Subcutaneous abdominal adipose tissue (tissue), 5 donors: ENCODE measurements around the gene OR10H2.
"Not testable (repeated sequence)": the region's sequence is repeated elsewhere in the genome, so short reads cannot be mapped to it uniquely, and the experiment has no call there.

Experiments used
- H3K27ac ChIP-seq: one replicate; pipeline ENCODE4 v1.7.0; 2013; ENCODE audit warnings: low read depth, mild to moderate bottlenecking, inconsistent platforms, low read length, moderate library complexity
- H3K27me3 ChIP-seq, 5 donors: one replicate each; pipeline ENCODE4 v1.7.0; 2013; ENCODE audit warnings: low read length in 5 of 5, inconsistent platforms in 1 of 5; ENCODE audit not compliant: control insufficient read depth in 5 of 5, insufficient read depth in 4 of 5
- H3K36me3 ChIP-seq, 5 donors: one replicate each; pipeline ENCODE4 v1.7.0; 2013; ENCODE audit warnings: low read length in 5 of 5; ENCODE audit not compliant: control insufficient read depth in 5 of 5, insufficient read depth in 5 of 5
- H3K4me1 ChIP-seq, 5 donors: one replicate each; pipeline ENCODE4 v1.7.0; 2013; ENCODE audit warnings: low read length in 5 of 5, mild to moderate bottlenecking in 3 of 5, moderate library complexity in 1 of 5; ENCODE audit not compliant: control insufficient read depth in 5 of 5, insufficient read depth in 5 of 5
- H3K4me3 ChIP-seq, 5 donors: one replicate each; pipeline ENCODE4 v1.7.0; 2013; ENCODE audit warnings: low read length in 5 of 5, low read depth in 1 of 5
- H3K9ac ChIP-seq, 5 donors: one replicate each; pipeline ENCODE4 v1.7.0; 2013; ENCODE audit warnings: low read length in 5 of 5, mild to moderate bottlenecking in 4 of 5, moderate library complexity in 3 of 5
- H3K9me3 ChIP-seq, 5 donors: one replicate each; pipeline ENCODE4 v1.7.0; 2013; ENCODE audit warnings: low read length in 5 of 5; ENCODE audit not compliant: control insufficient read depth in 5 of 5
- donor health status: healthy.
- donor health status: healthy.
- donor health status: healthy.
- donor health status: healthy.
- donor health status: healthy.

The OR10H2 gene

DNA sequence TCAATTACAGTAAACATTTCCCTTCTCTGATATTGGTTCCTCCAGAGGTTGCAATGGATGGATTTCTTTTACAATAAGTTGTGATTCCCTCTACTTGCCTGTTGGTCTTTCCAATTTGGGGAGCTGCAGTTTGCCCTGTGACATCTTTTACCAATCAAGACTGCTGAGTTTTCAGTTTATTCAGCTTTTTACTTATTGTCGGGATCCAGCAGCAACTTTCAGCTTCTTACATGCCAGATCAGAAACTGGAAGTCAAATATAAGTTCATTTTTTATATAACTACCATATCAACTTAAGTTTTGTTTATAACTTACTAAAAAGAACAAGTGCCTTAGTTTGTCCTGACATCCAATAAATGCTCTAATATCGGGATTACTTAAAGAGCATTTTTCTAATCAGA is 20.4 kb downstream of the OR10H2 start:
- Histone ChIP-seq H3K4me1 (no peaks in the 10 kb centered on the region), H3K9ac (no peak overlapping the region), H3K4me3 (no peak overlapping the region), H3K27ac (no peak overlapping the region), H3K36me3 (no peaks in the 10 kb centered on the region), H3K27me3 (peaks cover 11 to 17% (median 12%) of the 10 kb centered on the region in 5 donors), H3K9me3 (no peaks in the 10 kb centered on the region)

DNA sequence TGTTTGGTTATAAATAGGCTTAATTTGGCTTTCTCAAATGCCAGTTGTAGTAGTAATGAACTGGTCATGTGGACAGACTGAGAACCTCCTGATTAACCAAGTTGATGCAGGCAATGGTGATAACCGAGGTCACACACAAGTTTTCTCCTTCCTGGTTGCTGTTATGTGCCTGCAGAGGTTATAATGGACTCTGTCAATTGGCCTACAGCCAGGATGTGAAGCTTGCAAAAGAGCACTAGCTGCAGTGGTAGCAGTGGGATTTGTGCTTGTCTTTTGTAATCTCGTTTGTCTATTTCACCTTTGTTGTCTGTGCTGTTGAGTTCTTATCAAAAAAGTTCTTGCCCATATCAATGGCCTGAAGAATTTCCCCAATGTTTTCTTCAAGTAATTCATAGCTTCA is 30.6 kb downstream of the OR10H2 start:
- H3K36me3 ChIP-seq, result no peaks in the 10 kb centered on the region
- H3K4me3 ChIP-seq, result no peak overlapping the region
- peaks cover 13 to 25% (median 17%) of the 10 kb centered on the region in 5 donors for H3K27me3 ChIP-seq
- no peaks in the 10 kb centered on the region for H3K4me1 ChIP-seq
- H3K9me3 ChIP-seq, result no peaks in the 10 kb centered on the region
- H3K9ac ChIP-seq, result no peak overlapping the region
- H3K27ac ChIP-seq, result no peak overlapping the region

DNA sequence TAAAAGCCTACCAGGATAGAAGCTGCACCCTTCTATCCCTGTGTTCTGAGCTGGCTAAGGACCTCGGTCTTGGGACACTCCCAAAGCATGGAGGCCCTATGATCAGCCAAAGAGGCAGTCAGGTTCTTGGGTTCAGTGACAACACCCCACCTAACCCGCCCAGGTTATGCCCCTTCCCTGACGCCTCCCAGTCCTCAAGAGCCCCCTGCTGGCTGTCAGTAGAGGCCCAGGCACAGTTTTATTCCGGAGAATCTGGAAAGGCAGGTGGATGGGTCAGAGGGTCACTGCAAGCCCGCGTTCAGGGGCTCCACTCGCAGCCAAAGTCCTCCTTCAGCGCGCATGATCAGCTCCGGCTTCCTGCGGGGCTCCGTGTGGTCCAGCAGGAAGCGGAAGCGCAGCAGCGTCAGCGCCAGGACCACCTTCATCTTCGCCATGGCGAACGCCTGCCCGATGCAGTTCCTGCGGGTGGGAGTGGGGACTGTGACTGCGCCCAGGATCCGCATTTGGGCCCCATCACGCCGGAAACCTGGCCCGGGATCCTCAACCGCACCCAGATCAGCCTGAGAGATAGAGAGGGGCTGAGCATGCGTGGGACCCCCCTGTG is 32.2 kb downstream of the OR10H2 start:
- H3K27me3 ChIP-seq, result peaks cover 13 to 25% (median 17%) of the 10 kb centered on the region in 5 donors
- no peaks in the 10 kb centered on the region for H3K4me1 ChIP-seq
- no peak overlapping the region for H3K27ac ChIP-seq
- no peaks in the 10 kb centered on the region for H3K36me3 ChIP-seq
- no peak overlapping the region for H3K9ac ChIP-seq
- no peaks in the 10 kb centered on the region for H3K9me3 ChIP-seq
- H3K4me3 ChIP-seq, result no peak overlapping the region

DNA sequence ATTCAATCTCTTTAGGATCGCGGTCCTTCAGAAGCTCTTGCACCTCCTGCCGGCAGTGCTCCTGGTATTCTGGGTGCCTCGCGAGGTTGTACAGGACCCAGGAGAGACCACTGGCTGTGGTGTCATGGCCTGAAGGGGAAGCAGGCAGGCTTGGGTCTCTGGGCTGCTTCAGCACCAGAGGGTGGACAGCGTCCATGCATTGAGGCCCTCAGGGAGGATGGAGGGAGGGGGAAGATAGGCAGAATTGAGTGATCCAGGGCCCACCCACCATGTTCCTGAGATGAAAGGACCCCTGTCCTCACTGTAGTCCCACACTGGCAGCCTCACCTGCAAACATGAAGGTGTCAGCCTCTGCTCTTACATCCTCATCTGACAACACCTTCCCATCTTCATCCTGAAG is 41.8 kb downstream of the OR10H2 start:
- no peak overlapping the region for H3K4me3 ChIP-seq
- no peak overlapping the region for H3K9ac ChIP-seq
- H3K36me3 ChIP-seq, result no peaks in the 10 kb centered on the region
- H3K27me3 ChIP-seq, result peaks cover 0 to 5% (median 0%) of the 10 kb centered on the region in 5 donors
- H3K9me3 ChIP-seq, result peaks cover 0 to 3% (median 2%) of the 10 kb centered on the region in 5 donors
- no peaks in the 10 kb centered on the region for H3K4me1 ChIP-seq
- H3K27ac ChIP-seq, result no peak overlapping the region

DNA sequence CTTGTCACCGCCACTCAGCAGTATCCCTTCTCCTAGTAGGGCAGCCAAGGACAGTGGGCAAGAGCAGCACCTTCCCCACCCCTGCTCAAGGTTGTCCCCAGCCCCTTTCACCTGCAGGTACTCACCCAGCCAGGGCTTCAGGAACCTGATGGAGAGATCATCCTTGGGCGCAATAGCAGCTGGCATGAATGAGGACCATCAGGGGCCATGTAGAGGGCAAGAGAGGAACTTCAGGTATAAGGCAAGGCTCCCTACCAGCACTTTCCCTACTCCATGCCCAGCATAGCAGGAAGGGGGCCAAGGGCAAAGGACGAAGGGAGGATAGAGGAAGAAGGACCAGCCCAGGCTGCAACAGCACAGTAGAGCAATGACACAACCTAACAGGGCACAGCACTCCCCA is 46.3 kb downstream of the OR10H2 start:
- H3K27ac ChIP-seq, H3K36me3 ChIP-seq, H3K4me1 ChIP-seq, H3K4me3 ChIP-seq, H3K9me3 ChIP-seq, H3K9ac ChIP-seq: not testable (repeated sequence)
- peaks cover 0 to 16% (median 6%) of the 10 kb centered on the region in 5 donors for H3K27me3 ChIP-seq

DNA sequence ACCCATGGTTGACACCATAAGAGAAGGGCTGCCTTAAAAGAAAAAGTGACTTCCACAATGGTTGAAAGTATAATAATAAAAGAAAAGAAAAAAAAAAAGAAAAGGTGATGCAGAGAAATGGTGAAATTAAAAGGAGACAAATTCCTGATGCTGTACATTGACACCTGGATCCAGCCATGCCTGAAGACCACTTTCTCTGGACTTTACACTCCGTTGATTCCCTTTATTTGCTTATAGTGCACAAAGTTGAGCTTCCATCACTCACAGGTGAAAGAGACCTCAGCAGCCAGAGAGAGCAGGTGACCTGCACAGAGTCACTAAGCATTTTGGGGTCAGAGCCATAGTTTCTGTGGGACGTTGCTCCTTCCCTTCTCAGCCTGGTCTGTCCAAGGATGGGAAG is 47.4 kb downstream of the OR10H2 start:
- no peaks in the 10 kb centered on the region for H3K36me3 ChIP-seq
- H3K27me3 ChIP-seq, result peaks cover 0 to 12% (median 6%) of the 10 kb centered on the region in 5 donors
- H3K9me3 ChIP-seq, result no peaks in the 10 kb centered on the region
- peaks cover 0 to 10% (median 9%) of the 10 kb centered on the region in 5 donors for H3K4me1 ChIP-seq
- H3K27ac ChIP-seq, result no peak overlapping the region
- H3K4me3 ChIP-seq, result no peak overlapping the region
- no peak overlapping the region for H3K9ac ChIP-seq

DNA sequence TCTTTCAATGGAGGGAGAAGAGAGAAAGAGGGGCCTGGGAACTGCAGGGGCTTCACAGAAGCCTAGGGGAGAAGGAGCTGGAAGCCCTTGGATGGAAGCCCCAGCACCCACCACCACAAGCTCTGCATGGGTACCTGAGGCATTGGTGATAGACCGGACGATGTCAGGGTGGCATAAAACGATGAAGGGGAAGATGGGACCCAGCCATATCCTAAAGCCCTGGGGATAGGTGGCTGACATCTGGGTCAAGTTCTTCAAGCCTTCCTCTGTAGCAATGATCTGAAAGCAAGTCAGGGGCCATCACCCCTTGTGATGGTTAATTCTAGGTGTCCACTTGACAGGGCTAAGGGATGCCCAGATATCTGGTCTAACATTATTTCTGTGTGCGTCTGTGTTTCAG is 48.4 kb downstream of the OR10H2 start:
- H3K27ac ChIP-seq, result no peak overlapping the region
- H3K4me1 ChIP-seq, result peaks cover 0 to 17% (median 16%) of the 10 kb centered on the region in 5 donors
- H3K4me3 ChIP-seq, result no peak overlapping the region
- no peaks in the 10 kb centered on the region for H3K36me3 ChIP-seq
- no peak overlapping the region for H3K9ac ChIP-seq
- no peaks in the 10 kb centered on the region for H3K9me3 ChIP-seq
- H3K27me3 ChIP-seq, result peaks cover 0 to 12% (median 6%) of the 10 kb centered on the region in 5 donors

DNA sequence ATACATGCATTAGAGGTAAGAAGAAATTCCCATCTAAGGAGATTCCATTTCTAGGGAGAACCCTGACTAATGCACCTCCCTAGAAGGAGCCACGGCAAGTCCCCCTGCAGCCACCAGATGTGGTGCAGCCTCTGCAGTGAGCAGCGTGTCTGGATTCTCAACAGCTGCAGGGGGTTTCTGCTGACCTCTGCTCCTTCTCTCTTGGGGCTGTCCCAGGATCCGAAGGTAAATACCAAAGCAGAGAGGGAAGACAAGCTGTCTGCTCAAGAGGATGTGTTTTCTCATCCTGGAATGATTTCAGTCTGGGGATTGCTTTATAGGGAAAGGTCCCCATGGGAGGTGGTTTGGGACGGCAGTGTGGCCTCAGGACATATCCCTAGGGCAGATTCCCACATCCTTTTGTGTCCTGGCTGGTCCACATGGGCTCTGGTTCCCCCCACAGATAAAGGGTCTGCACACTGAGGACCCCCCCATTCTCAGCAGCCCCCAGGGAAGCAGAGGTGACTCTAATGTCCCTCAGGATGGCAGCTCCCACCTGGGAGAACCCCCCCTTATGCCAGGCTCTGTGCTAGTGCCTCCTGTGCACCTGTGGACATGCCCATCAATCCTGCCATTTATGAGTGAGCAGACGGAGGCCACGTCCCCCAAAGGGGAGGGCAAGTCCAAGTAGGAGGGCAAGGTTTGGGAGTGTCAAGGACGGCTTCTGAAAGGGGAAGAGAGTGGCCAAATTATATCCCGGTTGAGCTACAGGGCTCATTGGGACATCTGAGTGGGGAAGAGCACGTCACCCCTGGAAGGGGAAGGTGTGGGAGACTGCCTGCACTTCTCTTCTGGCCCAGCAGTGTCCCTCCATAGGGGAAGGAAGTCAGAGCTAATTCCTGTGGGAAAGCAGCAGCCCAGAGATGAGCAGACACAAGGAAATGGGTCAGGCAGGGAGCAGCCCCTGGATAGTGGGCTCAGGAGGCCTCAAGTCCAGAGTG is 49.5 kb downstream of the OR10H2 start:
- Histone ChIP-seq H3K27ac (no peak overlapping the region), H3K4me3 (no peak overlapping the region), H3K4me1 (peaks cover 0 to 17% (median 16%) of the 10 kb centered on the region in 5 donors), H3K27me3 (peaks cover 0 to 12% (median 6%) of the 10 kb centered on the region in 5 donors), H3K36me3 (no peaks in the 10 kb centered on the region), H3K9ac (no peak overlapping the region), H3K9me3 (no peaks in the 10 kb centered on the region)
